Measurements from ENCODE around the gene SOCS1.

DNA sequence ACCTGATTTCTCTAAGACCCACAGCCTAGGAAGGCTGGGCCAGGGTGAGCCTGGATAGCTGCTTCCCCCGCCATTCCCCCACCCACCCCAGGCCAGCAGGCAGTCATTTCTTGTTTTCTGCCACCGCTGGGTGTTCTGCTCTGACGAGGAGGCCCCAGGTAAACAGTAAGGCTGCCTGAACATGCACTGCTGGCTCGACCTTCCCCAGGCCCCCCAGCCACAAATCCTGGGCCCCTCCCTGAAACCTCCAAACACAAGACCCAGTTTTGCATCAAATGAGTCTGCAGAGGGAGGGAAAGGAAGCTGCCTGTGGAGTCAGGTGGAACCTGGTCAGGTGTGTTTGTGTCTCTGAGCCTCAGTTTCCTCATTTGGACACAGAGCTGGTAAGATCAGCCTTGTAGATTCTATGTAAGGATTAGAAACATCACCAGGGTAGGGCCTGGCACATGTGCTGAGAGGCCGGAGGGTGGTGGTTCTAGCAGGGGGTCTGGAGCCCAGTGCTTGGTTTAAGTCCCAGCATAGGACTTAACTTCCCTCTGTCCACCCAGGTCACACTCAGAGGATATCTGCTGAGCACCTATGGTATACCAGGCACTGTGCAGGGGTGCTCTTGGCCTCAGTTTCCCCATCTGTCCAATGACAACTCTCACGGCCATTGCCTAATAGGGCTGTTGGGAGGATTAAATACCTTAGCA lies 44.0 kb upstream of the SOCS1 start:
- TF ChIP-seq CTCF (conservative IDR thresholded peaks at IDR 0.05; ENCODE audit: low read length) = no peak
- no peak for TF ChIP-seq EZH2phosphoT487 (IDR thresholded peaks at IDR 0.05; ENCODE audit: borderline replicate concordance, low read depth, low read length)

Measured in OCI-LY7 (cell line).